Coronary artery (tissue), 2 donors: Measurements from ENCODE around the gene ETV3L.
"Not testable (repeated sequence)": the region's sequence is repeated elsewhere in the genome, so short reads cannot be mapped to it uniquely, and the experiment has no call there.

Source experiments
- DNase-seq: peaks from one replicate; pipeline ENCODE4 v3.0.0-alpha.2; 2017; ENCODE audit warnings: low spot score
- H3K27ac ChIP-seq, 2 donors: fragments of 200-600 bp; sonication (generic); one replicate each; pipeline ENCODE4 v1.5.1; 2016 to 2019
- H3K4me3 ChIP-seq: fragments of 200-600 bp; sonication (generic); 2 replicates; pipeline ENCODE4 v1.5.1; 2016; ENCODE audit warnings: mild to moderate bottlenecking, moderate library complexity
- CTCF ChIP-seq: fragments of 200-600 bp; sonication (generic); IDR thresholded peaks from one replicate; pipeline ENCODE4 v1.5.1; 2019; ENCODE audit warnings: antibody characterized with exemption

Gene ETV3L

GRCh38 chr1:157106813-157107189 lies 7.2 kb upstream of the ETV3L start:
- no peak for DNase-seq
- TF ChIP-seq CTCF: no peak
- no peak overlapping the region for H3K4me3 ChIP-seq
- no peak overlapping the region for H3K27ac ChIP-seq

- TF ChIP-seq CTCF: no peak
- DNase-seq: no peak
- Histone ChIP-seq H3K27ac (no peak overlapping the region), H3K4me3 (no peak overlapping the region)
These were observed 6.6 kb upstream of the ETV3L start for GRCh38 chr1:157105988-157106812.

- no peak for TF ChIP-seq CTCF
- H3K4me3 ChIP-seq: no peak overlapping the region
- no peak overlapping the region for H3K27ac ChIP-seq
- DNase-seq: no peak
These were observed 5.8 kb upstream of the ETV3L start for GRCh38 chr1:157105298-157105987.

GRCh38 chr1:157104598-157105293 lies 5.1 kb upstream of the ETV3L start:
- Histone ChIP-seq H3K27ac (no peak overlapping the region), H3K4me3 (no peak overlapping the region)
- TF ChIP-seq CTCF: no peak
- DNase-seq: no peak

GRCh38 chr1:157103268-157103667 lies 3.7 kb upstream of the ETV3L start:
- DNase-seq: no peak
- no peak for TF ChIP-seq CTCF

GRCh38 chr1:157101149-157101548 lies 1.5 kb upstream of the ETV3L start:
- DNase-seq: no peak
- H3K27ac ChIP-seq: no peak overlapping the region
- no peak for TF ChIP-seq CTCF
- H3K4me3 ChIP-seq: no peak overlapping the region

More at GRCh38 chr1:157103268-157103667, 3.7 kb upstream of the ETV3L start:
- H3K4me3 ChIP-seq: no peak overlapping the region
- H3K27ac ChIP-seq: no peak overlapping the region

- H3K27ac ChIP-seq, DNase-seq, H3K4me3 ChIP-seq: not testable (repeated sequence)
These were observed 498 bp downstream of the ETV3L start for GRCh38 chr1:157098987-157099632.
